ENCODE results near the gene LRRC42. TPM values are rescaled to one million over a fixed set of nuclear protein-coding genes. Genes with fewer than 3 reads are reported as not detected.

Gene LRRC42
- total and polyA plus RNA-seq, 8 donors: 2.9 to 23.5 (median 13.4) TPM

DNA sequence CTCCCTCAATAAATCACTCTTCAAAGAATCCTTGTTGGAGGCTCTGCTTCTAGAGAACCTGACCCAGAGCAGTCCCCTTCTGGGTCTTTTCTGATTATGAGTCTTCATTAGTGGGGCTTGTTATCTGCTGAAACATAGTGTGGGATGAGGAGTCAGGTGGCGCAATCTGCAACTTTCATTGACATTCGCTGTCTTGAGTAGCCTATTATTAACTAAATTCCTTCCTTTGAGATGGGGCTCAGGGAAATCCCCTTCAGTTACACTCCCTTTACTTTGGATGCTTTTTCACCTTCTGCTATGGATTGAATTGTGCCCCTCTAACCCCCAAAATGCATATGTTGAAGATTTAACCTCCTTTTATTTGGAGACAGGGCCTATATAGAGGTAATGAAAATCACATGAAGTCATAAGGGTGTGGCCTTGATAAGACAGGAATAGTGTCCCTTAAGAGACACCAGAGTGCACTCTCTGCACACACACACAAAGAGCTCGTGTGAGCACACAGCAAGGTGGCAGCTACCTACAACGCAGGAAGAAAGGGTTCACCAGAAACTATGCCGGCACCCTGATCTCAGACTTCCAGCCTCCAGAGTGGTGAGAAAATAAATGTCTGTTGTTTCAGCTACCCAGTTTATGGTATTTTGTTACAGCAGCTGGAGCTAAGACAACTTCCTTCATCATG is 32.7 kb upstream of the LRRC42 start:
- TF ChIP-seq CTCF (IDR thresholded peaks at IDR 0.05) (no peak), POLR2A (IDR thresholded peaks at IDR 0.05) (no peak), EP300 (IDR thresholded peaks at IDR 0.05) (no peak), POLR2AphosphoS5 (IDR thresholded peaks at IDR 0.05) (no peak)
- intact Hi-C loops (cut with DNase I; ENCODE audit: low total_unique reads): no loop called here
- no peak overlapping the region for H3K4me3 ChIP-seq
- H3K36me3 ChIP-seq: peaks cover 0 to 27% (median 19%) of the 10 kb centered on the region in 4 donors
- H3K27me3 ChIP-seq: no peaks in the 10 kb centered on the region
- DNase-seq: no peak
- no peak overlapping the region for H3K27ac ChIP-seq
- 81 to 85% (median 84%) methylated on average over 5 of the region's 5 CpGs for WGBS, 5 donors
- peaks cover 0 to 18% (median 8%) of the 10 kb centered on the region in 4 donors for H3K4me1 ChIP-seq
- no peaks in the 10 kb centered on the region for H3K9me3 ChIP-seq

GRCh38 chr1:53918343-53918742 is 27.8 kb upstream of the LRRC42 start:
- intact Hi-C loops (cut with DNase I; ENCODE audit: low total_unique reads): no loop called here
- peak overlapping the region; percentile 69 to 85 (median 80) for H3K27ac ChIP-seq

GRCh38 chr1:53919675-53920066 is 26.5 kb upstream of the LRRC42 start:
- DNase-seq: no peak
- Histone ChIP-seq H3K27ac (peak overlapping the region; percentile 26 to 85 (median 75)), H3K4me3 (no peak overlapping the region), H3K36me3 (peaks cover 4 to 60% (median 53%) of the 10 kb centered on the region in 4 donors), H3K4me1 (peaks cover 8 to 21% (median 15%) of the 10 kb centered on the region in 4 donors), H3K27me3 (no peaks in the 10 kb centered on the region), H3K9me3 (no peaks in the 10 kb centered on the region)
- 51 to 79% (median 60%) methylated on average over 3 of the region's 3 CpGs for WGBS, 5 donors
- intact Hi-C loops (cut with DNase I; ENCODE audit: low total_unique reads): no loop called here
- no peak for TF ChIP-seq POLR2AphosphoS5 (IDR thresholded peaks at IDR 0.05)
- TF ChIP-seq EP300 (IDR thresholded peaks at IDR 0.05): no peak
- no peak for TF ChIP-seq POLR2A (IDR thresholded peaks at IDR 0.05)
- no peak for TF ChIP-seq CTCF (IDR thresholded peaks at IDR 0.05)

More at GRCh38 chr1:53918343-53918742, 27.8 kb upstream of the LRRC42 start:
- 28 to 57% (median 51%) methylated on average over 5 of the region's 5 CpGs for WGBS, 5 donors
- Histone ChIP-seq H3K27me3 (no peaks in the 10 kb centered on the region), H3K4me3 (no peak overlapping the region), H3K36me3 (peaks cover 4 to 52% (median 44%) of the 10 kb centered on the region in 4 donors), H3K4me1 (peaks cover 8 to 21% (median 15%) of the 10 kb centered on the region in 4 donors), H3K9me3 (no peaks in the 10 kb centered on the region)
- no peak for DNase-seq
- no peak for TF ChIP-seq CTCF (IDR thresholded peaks at IDR 0.05)
- TF ChIP-seq POLR2AphosphoS5 (IDR thresholded peaks at IDR 0.05): peak in 1 of 3 donors; percentile 52

DNA sequence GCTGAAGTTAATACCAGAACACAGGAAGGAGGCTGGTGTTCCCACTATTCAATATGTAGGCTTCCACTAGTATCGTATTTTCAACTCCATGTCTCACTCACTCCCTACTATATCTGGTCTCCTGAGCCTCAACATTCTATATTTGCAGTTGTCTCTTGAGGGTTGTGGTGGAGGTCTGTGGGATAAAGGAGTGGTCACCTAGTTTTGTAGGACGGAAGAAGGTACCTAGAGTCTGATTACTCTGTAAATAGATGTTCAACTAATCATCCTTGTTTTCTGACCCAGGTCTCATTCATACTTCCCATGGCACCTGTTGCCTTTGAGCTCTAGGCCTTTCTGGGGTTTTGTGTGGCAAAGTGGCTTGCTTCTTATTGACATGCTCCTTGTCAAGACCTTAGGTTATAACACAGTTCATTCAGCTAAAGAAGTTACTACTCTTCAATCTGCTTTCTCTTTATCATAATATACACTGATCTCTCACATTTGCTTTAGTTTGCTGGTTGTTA is 18.7 kb upstream of the LRRC42 start:
- no peak for DNase-seq
- intact Hi-C loops (cut with DNase I; ENCODE audit: low total_unique reads): no loop called here
- WGBS, 5 donors: 91 to 99% (median 97%) methylated on average over 2 of the region's 2 CpGs
- TF ChIP-seq EP300 (IDR thresholded peaks at IDR 0.05) (no peak), CTCF (IDR thresholded peaks at IDR 0.05) (no peak), POLR2AphosphoS5 (IDR thresholded peaks at IDR 0.05) (no peak), POLR2A (IDR thresholded peaks at IDR 0.05) (no peak)
- Histone ChIP-seq H3K36me3 (peaks cover 0 to 78% (median 65%) of the 10 kb centered on the region in 4 donors), H3K4me1 (no peaks in the 10 kb centered on the region), H3K4me3 (no peak overlapping the region), H3K9me3 (no peaks in the 10 kb centered on the region), H3K27me3 (no peaks in the 10 kb centered on the region), H3K27ac (no peak overlapping the region)
